Fibroblast of lung (primary cell): ENCODE results near the gene SPOCK3. TPM values are rescaled to one million over a fixed set of nuclear protein-coding genes. Genes with fewer than 3 reads are reported as not detected.
"Not testable (repeated sequence)": the region's sequence is repeated elsewhere in the genome, so short reads cannot be mapped to it uniquely, and the experiment has no call there.

ENCODE experiments used
- DNase-seq, 2 donors: peaks; one replicate each; pipeline versions ENCODE4 v3.0.0 to v3.0.0-alpha.2; 2010; ENCODE audit warnings: low read depth in 2 of 2
- H2AFZ ChIP-seq: 2 replicates; pipeline ENCODE4 v1.5.1; 2012; ENCODE audit warnings: low read length, control low read depth, inconsistent platforms
- H3K27ac ChIP-seq: 2 replicates; pipeline ENCODE4 v1.5.1; 2011; ENCODE audit warnings: low read length, control low read depth; ENCODE audit not compliant: insufficient read depth
- H3K27me3 ChIP-seq: 2 replicates; pipeline ENCODE4 v1.5.1; 2011; ENCODE audit warnings: mild to moderate bottlenecking, low read length; ENCODE audit not compliant: control insufficient read depth, insufficient read depth
- H3K36me3 ChIP-seq: 2 replicates; pipeline ENCODE4 v1.5.1; 2011; ENCODE audit warnings: low read length; ENCODE audit not compliant: control insufficient read depth, insufficient read depth
- H3K4me1 ChIP-seq: 2 replicates; pipeline ENCODE4 v1.5.1; 2011; ENCODE audit warnings: low read length; ENCODE audit not compliant: control insufficient read depth, insufficient read depth; ENCODE audit errors: extremely low read depth
- H3K4me2 ChIP-seq: 2 replicates; pipeline ENCODE4 v1.5.1; 2011; ENCODE audit warnings: low read length, control low read depth; ENCODE audit not compliant: insufficient read depth; ENCODE audit errors: extremely low read depth
- H3K4me3 ChIP-seq, 4 experiments: fragments of 200-600 bp in 1 of 4; sonication (generic) in 1 of 4; replicated peaks in 1 of 4; 2 replicates each; pipeline ENCODE4 v1.5.1; 2011 to 2016; ENCODE audit warnings: low read length in 4 of 4, low read depth in 3 of 4, mild to moderate bottlenecking in 3 of 4, control low read depth in 2 of 4, inconsistent platforms in 1 of 4, mixed read lengths in 1 of 4; ENCODE audit not compliant: insufficient read depth in 1 of 4; ENCODE audit errors: control extremely low read depth in 1 of 4
- H3K79me2 ChIP-seq: 2 replicates; pipeline ENCODE4 v1.5.1; 2012; ENCODE audit warnings: mild to moderate bottlenecking, low read length, inconsistent platforms; ENCODE audit not compliant: control insufficient read depth, insufficient read depth
- H3K9ac ChIP-seq: 2 replicates; pipeline ENCODE4 v1.5.1; 2011; ENCODE audit warnings: mild to moderate bottlenecking, low read length, control low read depth; ENCODE audit not compliant: insufficient read depth
- H3K9me3 ChIP-seq: 2 replicates; pipeline ENCODE4 v1.5.1; 2012; ENCODE audit warnings: low read depth, low read length; ENCODE audit not compliant: control insufficient read depth, insufficient read depth
- H4K20me1 ChIP-seq: 2 replicates; pipeline ENCODE4 v1.5.1; 2011; ENCODE audit warnings: low read length; ENCODE audit not compliant: control insufficient read depth, insufficient read depth; ENCODE audit errors: extremely low read depth
- EZH2 ChIP-seq: IDR thresholded peaks from 2 replicates; pipeline ENCODE4 v1.5.1; 2012; ENCODE audit warnings: low read length, control low read depth, mild to moderate bottlenecking; ENCODE audit errors: missing control alignments
- polyA minus RNA-seq: library from RNA; depleted of rRNA, polyadenylated mRNA; stranded (reverse); fragments of >200 nt; gene quantifications from 2 replicates; pipeline ENCODE4 v1.2.3, GENCODE V29; 2011; ENCODE audit warnings: low replicate concordance
- polyA plus RNA-seq, 2 donors: library from polyadenylated mRNA; depleted of rRNA in 1 of 2; stranded (reverse) in 1 of 2; unstranded in 1 of 2; fragments of >200 nt; gene quantifications; 2 replicates each; pipeline ENCODE4 v1.2.1, GENCODE V29; 2011 to 2012; ENCODE audit warnings: missing spikeins in 1 of 2
- total RNA-seq: library from RNA; depleted of rRNA; stranded (reverse); fragments of >200 nt; gene quantifications from 2 replicates; pipeline ENCODE4 v1.2.1, GENCODE V29; 2014
- TF ChIP-seq, protein P1 (sequence below), 2 donors: IDR thresholded peaks in 1 of 2; conservative IDR thresholded peaks in 1 of 2; 1 replicate in 1 of 2; 2 replicates in 1 of 2; pipeline ENCODE4 v1.5.1; 2011 to 2012; ENCODE audit warnings: low read length in 2 of 2, control low read depth in 1 of 2, inconsistent platforms in 1 of 2, low read depth in 1 of 2, mild to moderate bottlenecking in 1 of 2

Gene SPOCK3
- under 0.01 TPM in 1 of 2 replicates, not detected in the other for total RNA-seq
- 0.08 and 0.16 TPM in 2 replicates for polyA plus RNA-seq
- polyA plus RNA-seq (2012) = 0.18 and 0.29 TPM in 2 replicates
- polyA minus RNA-seq = not detected in 2 replicates

DNA sequence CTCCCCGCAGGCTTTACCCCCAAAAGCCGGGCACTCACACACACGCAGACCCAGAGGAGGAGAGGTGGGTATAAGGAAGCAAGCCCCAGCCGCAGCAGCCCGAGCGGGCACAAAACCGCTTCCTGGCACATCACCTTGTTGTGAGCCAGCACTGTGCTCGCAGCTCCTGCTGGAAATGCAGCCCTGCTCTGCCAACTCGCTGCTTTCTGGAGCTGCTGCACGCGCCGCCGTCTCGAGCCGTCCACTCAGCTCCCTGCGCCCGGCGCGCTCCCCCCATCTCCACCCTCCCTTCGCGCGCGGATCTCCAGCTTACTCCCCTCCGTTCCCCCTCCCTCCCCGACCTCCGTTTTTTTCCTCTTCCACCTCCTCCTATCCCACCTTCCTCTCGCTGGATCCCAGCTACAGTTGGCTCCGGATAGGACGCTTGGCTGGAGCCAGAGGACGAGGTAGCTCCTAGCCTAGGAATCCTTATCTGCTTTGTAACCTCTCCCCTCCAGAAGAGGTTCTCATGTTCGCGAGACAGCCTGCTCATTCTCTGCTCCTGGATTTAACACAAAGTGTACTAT is at the start of gene SPOCK3:
SPOCK3 (minus strand) TSS at position 179 of the 566 bp plus-strand sequence.
- Histone ChIP-seq H3K36me3 (no peaks in the 10 kb centered on the region), H3K4me3 (peak within 1 kb of the TSS in 2 of 4 experiments; percentile 43 to 71), H3K79me2 (no peaks in the 10 kb centered on the region), H3K4me1 (no peaks in the 10 kb centered on the region), H4K20me1 (no peaks in the 10 kb centered on the region), H3K27ac (no peak within 1 kb of the TSS), H3K27me3 (no peaks in the 10 kb centered on the region), H3K4me2 (no peak within 1 kb of the TSS), H3K9ac (no peak within 1 kb of the TSS), H3K9me3 (no peaks in the 10 kb centered on the region), H2AFZ (no peak within 1 kb of the TSS)
- DNase-seq = peak; percentile 31 to 54
- no peak for TF ChIP-seq EZH2

DNA sequence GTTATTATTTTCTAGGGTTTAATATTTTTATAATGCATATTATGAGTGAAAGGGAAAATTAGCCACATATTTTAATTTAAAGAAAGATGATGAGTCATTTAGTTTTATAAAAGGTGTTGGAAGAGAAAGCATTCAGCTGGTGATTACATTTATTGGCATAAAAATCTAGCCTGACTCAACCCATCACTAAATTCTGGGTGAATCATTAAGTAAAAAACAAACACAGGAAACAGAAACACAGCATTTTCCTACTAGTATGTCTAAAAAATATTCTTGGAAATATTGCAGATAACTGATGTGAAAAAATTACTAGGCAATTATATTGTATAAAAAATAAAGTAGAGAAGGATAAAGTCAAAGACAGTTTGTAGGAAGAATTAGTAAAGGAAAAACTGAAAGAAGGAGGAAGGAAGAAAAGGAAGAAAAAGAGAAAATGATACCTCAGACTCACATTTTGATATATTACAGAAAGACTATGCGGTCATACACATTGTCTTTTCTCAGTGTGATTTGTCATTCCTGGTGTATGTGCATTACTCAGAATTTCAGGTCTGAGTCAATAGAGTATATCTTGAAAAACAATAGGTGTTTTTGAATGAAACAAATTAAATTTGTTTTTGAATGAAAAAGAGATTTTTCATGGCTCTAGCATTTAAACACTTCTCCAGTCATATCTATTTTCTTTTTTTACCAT is 48.0 kb upstream of the SPOCK3 start:
- Histone ChIP-seq H3K9me3 (no peaks in the 10 kb centered on the region), H2AFZ (no peak overlapping the region), H3K36me3 (no peaks in the 10 kb centered on the region), H3K4me3 (no peak overlapping the region), H3K4me2 (no peak overlapping the region), H3K79me2 (no peaks in the 10 kb centered on the region), H3K4me1 (no peaks in the 10 kb centered on the region), H3K27me3 (no peaks in the 10 kb centered on the region), H3K27ac (no peak overlapping the region), H3K9ac (no peak overlapping the region), H4K20me1 (no peaks in the 10 kb centered on the region)
- TF ChIP-seq, protein P1, sequence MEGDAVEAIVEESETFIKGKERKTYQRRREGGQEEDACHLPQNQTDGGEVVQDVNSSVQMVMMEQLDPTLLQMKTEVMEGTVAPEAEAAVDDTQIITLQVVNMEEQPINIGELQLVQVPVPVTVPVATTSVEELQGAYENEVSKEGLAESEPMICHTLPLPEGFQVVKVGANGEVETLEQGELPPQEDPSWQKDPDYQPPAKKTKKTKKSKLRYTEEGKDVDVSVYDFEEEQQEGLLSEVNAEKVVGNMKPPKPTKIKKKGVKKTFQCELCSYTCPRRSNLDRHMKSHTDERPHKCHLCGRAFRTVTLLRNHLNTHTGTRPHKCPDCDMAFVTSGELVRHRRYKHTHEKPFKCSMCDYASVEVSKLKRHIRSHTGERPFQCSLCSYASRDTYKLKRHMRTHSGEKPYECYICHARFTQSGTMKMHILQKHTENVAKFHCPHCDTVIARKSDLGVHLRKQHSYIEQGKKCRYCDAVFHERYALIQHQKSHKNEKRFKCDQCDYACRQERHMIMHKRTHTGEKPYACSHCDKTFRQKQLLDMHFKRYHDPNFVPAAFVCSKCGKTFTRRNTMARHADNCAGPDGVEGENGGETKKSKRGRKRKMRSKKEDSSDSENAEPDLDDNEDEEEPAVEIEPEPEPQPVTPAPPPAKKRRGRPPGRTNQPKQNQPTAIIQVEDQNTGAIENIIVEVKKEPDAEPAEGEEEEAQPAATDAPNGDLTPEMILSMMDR (conservative IDR thresholded peaks at IDR 0.05 in 1 of 2, IDR thresholded peaks at IDR 0.05 in 1 of 2; ENCODE audit: low read depth in 1 of 2, low read length in 2 of 2) = no peak
- TF ChIP-seq EZH2 = no peak
- peak in 1 of 2 donors; percentile 37 for DNase-seq

DNA sequence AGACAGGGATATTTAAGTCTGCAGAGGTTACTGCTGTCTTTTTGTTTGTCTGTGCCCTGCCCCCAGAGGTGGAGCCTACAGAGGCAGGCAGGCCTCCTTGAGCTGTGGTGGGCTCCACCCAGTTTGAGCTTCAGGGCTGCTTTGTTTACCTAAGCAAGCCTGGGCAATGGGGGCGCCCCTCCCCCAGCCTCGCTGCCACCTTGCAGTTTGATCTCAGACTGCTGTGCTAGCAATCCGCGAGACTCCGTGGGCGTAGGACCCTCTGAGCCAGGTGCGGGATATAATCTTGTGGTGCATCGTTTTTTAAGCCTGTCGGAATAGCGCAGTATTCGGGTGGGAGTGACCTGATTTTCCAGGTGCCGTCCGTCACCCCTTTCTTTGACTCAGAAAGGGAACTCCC is 47.3 kb upstream of the SPOCK3 start:
- not testable (repeated sequence) for H3K9ac ChIP-seq, H3K4me1 ChIP-seq, H3K9me3 ChIP-seq, H2AFZ ChIP-seq, H3K36me3 ChIP-seq, H3K4me2 ChIP-seq, H4K20me1 ChIP-seq, H3K79me2 ChIP-seq, H3K27ac ChIP-seq, H3K4me3 ChIP-seq, H3K27me3 ChIP-seq, DNase-seq

DNA sequence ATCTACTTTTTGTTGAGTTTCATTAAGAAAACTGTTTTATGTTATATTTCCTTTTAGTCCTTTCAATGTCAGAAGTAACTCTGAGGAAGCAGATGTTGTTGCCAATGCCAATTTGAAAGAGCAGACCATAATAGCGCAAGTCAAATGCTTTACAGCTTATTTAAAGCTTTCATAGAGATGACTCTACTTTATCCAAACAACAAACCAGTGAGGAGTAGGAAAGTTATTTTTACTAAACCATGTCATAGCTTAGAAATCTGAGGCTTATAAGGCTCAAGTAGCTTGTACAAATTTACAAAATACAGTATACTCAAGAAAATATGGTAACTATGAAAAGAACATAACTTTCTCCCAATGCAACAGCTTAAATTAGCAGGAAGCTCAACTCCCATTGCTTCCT is 40.1 kb upstream of the SPOCK3 start:
- H3K9ac ChIP-seq = no peak overlapping the region
- H3K27ac ChIP-seq = no peak overlapping the region
- no peaks in the 10 kb centered on the region for H3K79me2 ChIP-seq
- no peaks in the 10 kb centered on the region for H3K4me1 ChIP-seq
- H3K36me3 ChIP-seq = no peaks in the 10 kb centered on the region
- no peak overlapping the region for H2AFZ ChIP-seq
- no peaks in the 10 kb centered on the region for H3K9me3 ChIP-seq
- no peak for TF ChIP-seq EZH2
- TF ChIP-seq, protein P1 (conservative IDR thresholded peaks at IDR 0.05 in 1 of 2, IDR thresholded peaks at IDR 0.05 in 1 of 2; ENCODE audit: low read depth in 1 of 2, low read length in 2 of 2) = no peak
- no peak overlapping the region for H3K4me3 ChIP-seq
- peak; percentile 1 to 68 for DNase-seq
- H3K27me3 ChIP-seq = no peaks in the 10 kb centered on the region
- no peaks in the 10 kb centered on the region for H4K20me1 ChIP-seq
- H3K4me2 ChIP-seq = no peak overlapping the region
